ENCODE results near the gene PFDN4. TPM values are rescaled to one million over a fixed set of nuclear protein-coding genes. Genes with fewer than 3 reads are reported as not detected.

The PFDN4 gene
- total RNA-seq, 1 donor from 2014 or later = 45.7 TPM

GRCh38 chr20:54174457-54175175 is 33.3 kb upstream of the PFDN4 start:
- DNase-seq (ENCODE audit: extremely low spot score in 2 of 2) = no peak
- H3K36me3 ChIP-seq = no peaks in the 10 kb centered on the region
- no peaks in the 10 kb centered on the region for H3K9me3 ChIP-seq
- intact Hi-C loops (cut with DNase I) = no loop called here
- no peaks in the 10 kb centered on the region for H3K27me3 ChIP-seq
- peak overlapping the region; percentile 22 to 33 for H3K4me3 ChIP-seq
- H3K4me1 ChIP-seq = peaks cover 26% of the 10 kb centered on the region
- TF ChIP-seq POLR2A (IDR thresholded peaks at IDR 0.05) = no peak
- TF ChIP-seq POLR2AphosphoS5 (IDR thresholded peaks at IDR 0.05; ENCODE audit: insufficient read depth in 1 of 2, low read depth in 1 of 2) = no peak
- no peak for TF ChIP-seq CTCF (IDR thresholded peaks at IDR 0.05)
- no peak overlapping the region for H3K27ac ChIP-seq

- Histone ChIP-seq H3K27me3 (no peaks in the 10 kb centered on the region), H3K4me3 (no peak overlapping the region), H3K36me3 (no peaks in the 10 kb centered on the region), H3K27ac (no peak overlapping the region), H3K4me1 (peaks cover 26% of the 10 kb centered on the region), H3K9me3 (no peaks in the 10 kb centered on the region)
- TF ChIP-seq POLR2AphosphoS5 (IDR thresholded peaks at IDR 0.05; ENCODE audit: insufficient read depth in 1 of 2, low read depth in 1 of 2) = no peak
- TF ChIP-seq CTCF (IDR thresholded peaks at IDR 0.05) = no peak
- no peak for TF ChIP-seq POLR2A (IDR thresholded peaks at IDR 0.05)
- no peak for DNase-seq (ENCODE audit: extremely low spot score in 2 of 2)
- intact Hi-C loops (cut with DNase I) = no loop called here
Observed at GRCh38 chr20:54176610-54177009, 31.3 kb upstream of the PFDN4 start.

GRCh38 chr20:54177378-54177777 is 30.5 kb upstream of the PFDN4 start:
- intact Hi-C loops (cut with DNase I) = no loop called here
- no peak for TF ChIP-seq POLR2AphosphoS5 (IDR thresholded peaks at IDR 0.05; ENCODE audit: insufficient read depth in 1 of 2, low read depth in 1 of 2)
- TF ChIP-seq POLR2A (IDR thresholded peaks at IDR 0.05) = no peak
- TF ChIP-seq CTCF (IDR thresholded peaks at IDR 0.05) = no peak
- H3K27me3 ChIP-seq = no peaks in the 10 kb centered on the region
- H3K27ac ChIP-seq = no peak overlapping the region
- H3K9me3 ChIP-seq = no peaks in the 10 kb centered on the region
- peaks cover 26% of the 10 kb centered on the region for H3K4me1 ChIP-seq
- DNase-seq (ENCODE audit: extremely low spot score in 2 of 2) = no peak
- H3K4me3 ChIP-seq = no peak overlapping the region
- H3K36me3 ChIP-seq = no peaks in the 10 kb centered on the region

- Histone ChIP-seq H3K36me3 (no peaks in the 10 kb centered on the region), H3K4me3 (no peak overlapping the region), H3K27ac (no peak overlapping the region), H3K27me3 (no peaks in the 10 kb centered on the region), H3K4me1 (peaks cover 18% of the 10 kb centered on the region), H3K9me3 (no peaks in the 10 kb centered on the region)
- intact Hi-C loops (cut with DNase I) = no loop called here
- TF ChIP-seq POLR2AphosphoS5 (IDR thresholded peaks at IDR 0.05; ENCODE audit: insufficient read depth in 1 of 2, low read depth in 1 of 2) (no peak), CTCF (IDR thresholded peaks at IDR 0.05) (no peak)
- DNase-seq (ENCODE audit: extremely low spot score in 2 of 2) = no peak
Observed at GRCh38 chr20:54178256-54178655, 29.6 kb upstream of the PFDN4 start.

- no peak for DNase-seq (ENCODE audit: extremely low spot score in 2 of 2)
- H3K4me1 ChIP-seq = peaks cover 2% of the 10 kb centered on the region
- no peaks in the 10 kb centered on the region for H3K9me3 ChIP-seq
- H3K36me3 ChIP-seq = no peaks in the 10 kb centered on the region
- H3K4me3 ChIP-seq = no peak overlapping the region
- TF ChIP-seq POLR2A (IDR thresholded peaks at IDR 0.05) (no peak), POLR2AphosphoS5 (IDR thresholded peaks at IDR 0.05; ENCODE audit: insufficient read depth in 1 of 2, low read depth in 1 of 2) (peak in 1 of 2 donors; percentile 13)
- H3K27me3 ChIP-seq = no peaks in the 10 kb centered on the region
- intact Hi-C loops (cut with DNase I) = no loop called here
- no peak overlapping the region for H3K27ac ChIP-seq
Observed at GRCh38 chr20:54179946-54180345, 27.9 kb upstream of the PFDN4 start.
